ENCODE measurements around the gene MMRN2. TPM values are rescaled to one million over a fixed set of nuclear protein-coding genes. Genes with fewer than 3 reads are reported as not detected.
"Not testable (repeated sequence)": the region's sequence is repeated elsewhere in the genome, so short reads cannot be mapped to it uniquely, and the experiment has no call there.

Gene MMRN2
- total and polyA plus RNA-seq, 12 donors, result 9.5 to 44.2 (median 28.4) TPM

GRCh38 chr10:86953747-86954680, 3.4 kb downstream of the MMRN2 start:
- DNase-seq, result peak; percentile 81 to 92 (median 89)
- H3K4me3 ChIP-seq, result peak overlapping the region in 1 of 4 donors; percentile 23

GRCh38 chr10:86952697-86953096, 4.7 kb downstream of the MMRN2 start:
- intact Hi-C loops (cut with DNase I), result not testable (repeated sequence)
- peaks cover 21 to 28% of the 10 kb centered on the region in 2 donors for H3K4me1 ChIP-seq (replicated peaks in 1 of 2)
- 93 to 100% (median 94%) methylated on average over 10 of the region's 10 CpGs for WGBS, 4 donors

More at GRCh38 chr10:86953747-86954680, 3.4 kb downstream of the MMRN2 start:
- 44 to 68% (median 50%) methylated on average over 3 to 15 of the region's 15 CpGs for WGBS, 4 donors
- Histone ChIP-seq H3K27me3 (no peaks in the 10 kb centered on the region), H3K36me3 (replicated peaks in 1 of 2) (no peaks in the 10 kb centered on the region), H3K27ac (peak overlapping the region; percentile 89 to 94 (median 92)), H3K4me1 (replicated peaks in 1 of 2) (peaks cover 34 to 41% of the 10 kb centered on the region in 2 donors), H3K9me3 (replicated peaks in 1 of 3) (no peaks in the 10 kb centered on the region)
- TF ChIP-seq POLR2A (IDR thresholded peaks at IDR 0.05) (peak in 1 of 2 donors; percentile 29), CTCF (IDR thresholded peaks at IDR 0.05) (no peak)
- intact Hi-C loops (cut with DNase I), result no loop called here

GRCh38 chr10:86952106-86952505, 5.3 kb downstream of the MMRN2 start:
- H3K4me1 ChIP-seq (replicated peaks in 1 of 2), result peaks cover 21 to 25% of the 10 kb centered on the region in 2 donors
- WGBS, 4 donors, result 87 to 94% (median 92%) methylated on average over 7 of the region's 7 CpGs
- no peak for DNase-seq

More at GRCh38 chr10:86952697-86953096, 4.7 kb downstream of the MMRN2 start:
- H3K4me3 ChIP-seq, result peak overlapping the region in 1 of 4 donors; percentile 23
- not testable (repeated sequence) for H3K27me3 ChIP-seq; H3K36me3 ChIP-seq (replicated peaks in 1 of 2); H3K27ac ChIP-seq; DNase-seq; H3K9me3 ChIP-seq (replicated peaks in 1 of 3)

GRCh38 chr10:86951184-86951761, 6.1 kb downstream of the MMRN2 start:
- Histone ChIP-seq H3K27me3 (no peaks in the 10 kb centered on the region), H3K27ac (no peak overlapping the region), H3K36me3 (replicated peaks in 1 of 2) (no peaks in the 10 kb centered on the region), H3K4me3 (no peak overlapping the region), H3K9me3 (replicated peaks in 1 of 3) (no peaks in the 10 kb centered on the region), H3K4me1 (replicated peaks in 1 of 2) (peaks cover 21 to 25% of the 10 kb centered on the region in 2 donors)
- DNase-seq, result peak in 1 of 7 donors; percentile 37
- intact Hi-C loops (cut with DNase I), result no loop called here
- no peak for TF ChIP-seq CTCF (IDR thresholded peaks at IDR 0.05)
- TF ChIP-seq POLR2A (IDR thresholded peaks at IDR 0.05), result no peak

More at GRCh38 chr10:86952106-86952505, 5.3 kb downstream of the MMRN2 start:
- intact Hi-C loops (cut with DNase I), result no loop called here
- Histone ChIP-seq H3K27ac (no peak overlapping the region), H3K36me3 (replicated peaks in 1 of 2) (no peaks in the 10 kb centered on the region), H3K9me3 (replicated peaks in 1 of 3) (no peaks in the 10 kb centered on the region), H3K27me3 (no peaks in the 10 kb centered on the region), H3K4me3 (no peak overlapping the region)
- no peak for TF ChIP-seq CTCF (IDR thresholded peaks at IDR 0.05)
- no peak for TF ChIP-seq POLR2A (IDR thresholded peaks at IDR 0.05)
